Epithelial cell of esophagus (primary cell): Measurements from ENCODE around the gene CDH13.

Experiments used
- DNase-seq: peaks from one replicate; pipeline ENCODE4 v3.0.0; 2010; ENCODE audit warnings: low read depth
- H3K4me3 ChIP-seq: 2 replicates; pipeline ENCODE4 v1.5.1; 2011; ENCODE audit warnings: mild to moderate bottlenecking, low read length, control low read depth
- TF ChIP-seq, protein P1 (sequence below): IDR thresholded peaks from 2 replicates; pipeline ENCODE4 v1.5.1; 2011; ENCODE audit warnings: low read depth, mild to moderate bottlenecking, low read length, control low read depth, inconsistent platforms; ENCODE audit not compliant: insufficient read depth; ENCODE audit errors: missing control alignments

CDH13 gene

GRCh38 chr16:83629426-83629825 lies 1002.7 kb downstream of the CDH13 start:
- H3K4me3 ChIP-seq, result no peak overlapping the region
- TF ChIP-seq, protein P1, sequence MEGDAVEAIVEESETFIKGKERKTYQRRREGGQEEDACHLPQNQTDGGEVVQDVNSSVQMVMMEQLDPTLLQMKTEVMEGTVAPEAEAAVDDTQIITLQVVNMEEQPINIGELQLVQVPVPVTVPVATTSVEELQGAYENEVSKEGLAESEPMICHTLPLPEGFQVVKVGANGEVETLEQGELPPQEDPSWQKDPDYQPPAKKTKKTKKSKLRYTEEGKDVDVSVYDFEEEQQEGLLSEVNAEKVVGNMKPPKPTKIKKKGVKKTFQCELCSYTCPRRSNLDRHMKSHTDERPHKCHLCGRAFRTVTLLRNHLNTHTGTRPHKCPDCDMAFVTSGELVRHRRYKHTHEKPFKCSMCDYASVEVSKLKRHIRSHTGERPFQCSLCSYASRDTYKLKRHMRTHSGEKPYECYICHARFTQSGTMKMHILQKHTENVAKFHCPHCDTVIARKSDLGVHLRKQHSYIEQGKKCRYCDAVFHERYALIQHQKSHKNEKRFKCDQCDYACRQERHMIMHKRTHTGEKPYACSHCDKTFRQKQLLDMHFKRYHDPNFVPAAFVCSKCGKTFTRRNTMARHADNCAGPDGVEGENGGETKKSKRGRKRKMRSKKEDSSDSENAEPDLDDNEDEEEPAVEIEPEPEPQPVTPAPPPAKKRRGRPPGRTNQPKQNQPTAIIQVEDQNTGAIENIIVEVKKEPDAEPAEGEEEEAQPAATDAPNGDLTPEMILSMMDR, result no peak
- DNase-seq, result no peak

DNA sequence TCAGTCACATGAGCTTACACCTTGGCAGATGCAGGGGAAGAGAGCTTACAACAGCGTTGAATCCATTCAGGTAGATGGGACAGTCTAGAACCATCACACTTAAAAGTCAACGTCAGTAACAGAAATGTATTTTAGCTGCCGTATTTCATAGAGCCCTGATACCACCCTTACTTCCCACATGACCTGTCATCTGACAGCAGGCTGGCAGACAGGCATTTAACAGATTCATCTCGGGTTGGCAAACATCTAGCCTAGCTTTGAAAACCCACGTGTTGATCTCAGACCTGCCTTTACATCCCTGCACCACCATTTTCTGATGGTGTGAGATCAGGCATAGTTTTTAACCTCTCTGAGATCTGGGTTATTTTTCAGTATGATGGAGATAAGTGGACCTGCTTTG lies 1003.1 kb downstream of the CDH13 start:
- H3K4me3 ChIP-seq, result no peak overlapping the region
- TF ChIP-seq, protein P1, result no peak
- DNase-seq, result no peak

DNA sequence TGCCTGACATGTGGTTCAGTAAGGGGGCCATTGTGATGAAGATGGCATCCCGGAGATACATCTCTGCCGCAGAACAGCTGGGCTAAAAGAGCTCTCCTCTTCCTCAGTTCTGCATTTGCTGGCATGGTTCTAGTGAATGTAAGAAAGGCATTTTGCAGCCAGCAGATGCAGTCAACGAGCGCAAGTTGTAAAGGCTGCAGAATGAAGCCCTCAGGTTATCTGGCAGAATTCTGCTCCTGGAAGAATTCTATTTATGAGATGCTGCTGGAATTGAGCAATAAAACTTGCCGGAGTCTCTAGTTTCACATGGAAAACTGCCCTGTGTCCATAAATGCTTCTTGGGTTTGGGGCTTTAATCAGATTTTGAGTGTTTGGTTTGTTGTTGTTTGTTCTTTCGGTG lies 1004.2 kb downstream of the CDH13 start:
- no peak for DNase-seq
- TF ChIP-seq, protein P1, result no peak
- no peak overlapping the region for H3K4me3 ChIP-seq

GRCh38 chr16:83633286-83633685 lies 1006.5 kb downstream of the CDH13 start:
- H3K4me3 ChIP-seq, result no peak overlapping the region

GRCh38 chr16:83648347-83648746 lies 1021.6 kb downstream of the CDH13 start:
- no peak overlapping the region for H3K4me3 ChIP-seq
- no peak for DNase-seq
- TF ChIP-seq, protein P1, result no peak

More at GRCh38 chr16:83633286-83633685, 1006.5 kb downstream of the CDH13 start:
- no peak for DNase-seq
- TF ChIP-seq, protein P1, result no peak

GRCh38 chr16:83651871-83652270 lies 1025.1 kb downstream of the CDH13 start:
- no peak for DNase-seq
- no peak overlapping the region for H3K4me3 ChIP-seq
- TF ChIP-seq, protein P1, result no peak

GRCh38 chr16:83652943-83653342 lies 1026.2 kb downstream of the CDH13 start:
- TF ChIP-seq, protein P1, result no peak
- H3K4me3 ChIP-seq, result no peak overlapping the region
- DNase-seq, result no peak
